Germinal center (tissue), 1 donor: Measurements from ENCODE around the gene BEST3.

Experiments used
- DNase-seq: peaks from one replicate; pipeline ENCODE4 v3.0.0; 2012; ENCODE audit warnings: mixed read lengths, low spot score

Gene BEST3

GRCh38 chr12:69698769-69699540 lies at the start of gene BEST3:
Gene BEST3, minus strand, starts transcription at chr12:69699303. Its CDS starts 1,505 bp downstream, at chr12:69697798.
- no peak for DNase-seq

DNA sequence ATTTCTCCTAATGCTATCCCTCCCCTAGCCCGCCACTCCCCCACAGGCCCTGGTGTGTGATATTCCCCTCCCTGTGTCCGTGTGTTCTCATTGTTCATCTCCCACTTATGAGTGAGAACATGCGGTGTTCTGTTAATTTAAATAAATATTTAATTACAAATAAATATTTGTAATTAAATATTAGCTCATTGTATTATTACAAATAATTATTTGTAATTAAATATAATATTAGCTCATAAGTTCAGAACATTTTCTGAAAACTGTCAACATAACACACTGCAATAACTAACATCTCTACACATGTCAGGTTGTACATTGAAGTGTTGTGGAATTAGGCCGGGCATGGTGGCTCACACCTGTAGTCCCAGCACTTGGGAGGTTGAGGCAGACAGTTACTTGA lies 45.0 kb upstream of the BEST3 start:
- DNase-seq, result no peak

GRCh38 chr12:69739287-69740191 lies 40.4 kb upstream of the BEST3 start:
- DNase-seq, result peak; percentile 45

DNA sequence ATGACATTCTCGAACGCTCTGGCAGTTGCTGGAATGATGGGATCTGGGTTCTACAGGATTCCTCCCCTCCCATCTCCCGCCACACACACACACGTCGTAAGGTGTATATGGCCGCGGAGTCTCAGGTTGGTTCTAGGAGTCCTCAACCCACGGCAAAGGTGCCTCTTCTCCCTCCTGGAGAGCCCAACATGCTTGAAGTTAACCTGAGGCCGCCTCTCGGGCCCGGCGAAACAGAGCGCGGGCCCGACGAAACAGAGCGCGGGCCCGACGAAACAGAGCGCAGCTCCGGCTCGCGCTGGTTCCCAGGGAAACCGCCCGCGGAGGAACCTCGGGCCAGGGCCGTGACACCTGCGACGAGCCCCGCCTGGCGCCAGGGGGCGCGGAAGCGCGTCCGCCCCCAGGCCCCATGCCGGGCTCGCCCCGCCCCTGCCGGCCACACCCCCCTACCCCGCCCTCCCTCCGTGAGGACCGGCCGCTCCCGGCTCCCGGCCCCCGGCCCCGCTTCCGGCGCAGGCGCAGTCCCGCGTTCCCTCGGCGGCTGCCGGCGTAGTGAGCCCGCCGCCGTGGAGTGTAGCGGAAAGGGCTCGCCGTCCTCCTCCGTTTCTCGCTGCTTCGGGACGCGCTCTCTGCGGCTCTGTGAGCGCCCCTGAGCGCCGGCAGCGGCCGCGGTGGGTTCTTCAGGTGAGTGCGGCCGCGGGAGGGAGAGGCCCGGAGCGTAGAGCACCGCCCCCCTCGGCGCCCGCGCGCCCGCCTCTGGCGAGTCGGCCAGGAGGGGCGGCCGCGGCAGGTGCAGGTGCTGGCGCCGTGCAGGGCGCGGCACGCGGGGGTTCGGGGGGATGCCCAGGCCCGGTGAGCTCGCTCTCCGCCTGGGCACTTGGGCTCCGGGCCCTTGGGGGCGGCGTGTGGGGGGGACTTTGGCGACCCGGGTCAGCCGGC lies 39.5 kb upstream of the BEST3 start, which contains the start of gene RAB3IP:
TSS of gene RAB3IP (plus strand) at position 510 of the 936 bp plus-strand sequence. CDS start 16,549 bp downstream, outside the sequence.
- DNase-seq, result peak; percentile 98

- no peak for DNase-seq
These were observed 34.5 kb upstream of the BEST3 start for GRCh38 chr12:69733638-69734037.

- no peak for DNase-seq
These were observed 33.0 kb upstream of the BEST3 start for GRCh38 chr12:69732088-69732487.

- DNase-seq, result no peak
These were observed 27.8 kb upstream of the BEST3 start for GRCh38 chr12:69726922-69727321.

DNA sequence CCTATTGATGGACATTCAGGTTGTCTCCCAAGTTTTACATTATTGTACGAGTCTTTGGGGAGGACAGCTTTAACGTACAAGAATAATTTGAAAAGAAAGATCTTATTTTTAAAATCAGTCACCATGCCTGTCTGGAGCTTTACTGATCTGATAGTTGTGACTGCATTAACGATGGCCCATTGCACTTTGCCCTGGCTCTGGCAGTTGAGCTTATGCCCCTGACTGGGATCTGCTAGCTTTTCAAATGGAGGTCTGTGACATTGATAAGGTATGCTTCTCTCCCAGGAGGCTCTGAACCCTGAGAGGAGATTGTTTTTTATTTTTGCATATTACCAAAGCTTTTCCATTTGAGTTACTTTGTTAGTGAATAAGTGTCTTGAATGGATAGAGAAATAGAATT lies 21.6 kb upstream of the BEST3 start:
- DNase-seq, result no peak

DNA sequence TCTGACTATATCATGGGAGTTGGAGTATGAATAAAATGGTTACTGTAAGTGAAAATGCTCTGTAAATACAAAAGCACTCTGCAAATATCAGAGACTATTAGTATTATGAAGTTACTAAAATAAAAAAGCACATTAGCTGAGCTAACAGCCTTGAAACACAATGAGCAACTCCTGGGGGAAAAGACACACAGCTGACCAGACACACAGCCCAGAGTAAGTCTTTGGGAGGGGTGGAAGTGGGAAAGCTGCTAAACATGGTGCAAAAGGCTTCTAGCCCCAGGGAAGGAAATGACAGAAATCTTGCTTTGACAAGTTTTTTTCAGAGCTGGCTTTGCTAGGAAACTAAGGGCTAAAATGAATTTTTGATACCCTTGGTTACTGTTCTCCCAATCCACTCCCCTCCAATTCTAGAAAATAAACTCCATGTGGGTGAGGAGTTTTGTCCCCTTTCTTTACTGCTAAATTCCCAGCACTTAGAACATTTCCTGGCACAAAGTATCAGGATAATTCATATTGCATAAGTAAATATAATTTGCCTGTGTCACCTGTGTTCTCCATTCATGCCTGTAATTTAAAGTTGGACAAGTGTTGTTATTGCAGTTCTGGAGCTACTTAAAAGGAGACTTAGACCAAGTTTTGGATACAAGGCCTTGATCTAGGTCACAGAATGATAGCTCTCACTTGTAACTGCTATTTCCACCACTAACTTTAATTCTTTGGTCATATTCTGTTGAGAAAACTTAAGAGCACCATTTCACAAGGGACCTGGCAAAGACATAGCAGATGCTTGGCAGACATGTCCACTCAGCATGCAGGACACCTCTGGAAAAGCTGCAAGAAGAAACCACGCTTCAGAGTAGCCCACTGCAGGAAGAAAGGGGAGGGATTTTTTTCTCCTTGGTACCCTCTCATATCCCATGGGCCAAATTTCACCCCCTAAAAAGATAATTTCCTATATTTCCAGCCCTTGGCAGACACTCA lies 20.5 kb upstream of the BEST3 start:
- DNase-seq, result no peak

GRCh38 chr12:69714542-69714941 lies 15.4 kb upstream of the BEST3 start:
- DNase-seq, result no peak

GRCh38 chr12:69712826-69713225 lies 13.7 kb upstream of the BEST3 start:
- DNase-seq, result no peak

GRCh38 chr12:69708649-69709048 lies 9.5 kb upstream of the BEST3 start:
- DNase-seq, result no peak

GRCh38 chr12:69704357-69704756 lies 5.3 kb upstream of the BEST3 start:
- no peak for DNase-seq

GRCh38 chr12:69703146-69703642 lies 4.1 kb upstream of the BEST3 start:
- no peak for DNase-seq

DNA sequence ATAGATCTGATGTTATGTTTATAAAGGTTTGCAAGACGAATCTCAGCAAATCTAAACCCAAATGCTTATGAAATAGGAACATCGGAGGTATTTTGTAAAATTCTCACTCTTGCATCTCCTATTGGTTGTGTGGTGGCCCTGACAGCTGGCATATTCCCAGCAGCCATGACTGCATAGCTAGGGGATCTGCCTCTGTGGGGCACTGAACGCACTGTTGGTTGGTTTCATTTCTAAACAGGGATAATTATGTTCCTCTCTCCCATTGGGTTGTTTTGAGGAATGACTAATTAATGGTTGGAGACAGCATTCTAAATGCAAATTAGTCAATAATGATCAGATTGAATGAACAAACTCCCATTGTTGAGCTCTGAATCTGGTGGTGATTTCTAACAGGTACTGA lies 2.7 kb upstream of the BEST3 start:
- no peak for DNase-seq

DNA sequence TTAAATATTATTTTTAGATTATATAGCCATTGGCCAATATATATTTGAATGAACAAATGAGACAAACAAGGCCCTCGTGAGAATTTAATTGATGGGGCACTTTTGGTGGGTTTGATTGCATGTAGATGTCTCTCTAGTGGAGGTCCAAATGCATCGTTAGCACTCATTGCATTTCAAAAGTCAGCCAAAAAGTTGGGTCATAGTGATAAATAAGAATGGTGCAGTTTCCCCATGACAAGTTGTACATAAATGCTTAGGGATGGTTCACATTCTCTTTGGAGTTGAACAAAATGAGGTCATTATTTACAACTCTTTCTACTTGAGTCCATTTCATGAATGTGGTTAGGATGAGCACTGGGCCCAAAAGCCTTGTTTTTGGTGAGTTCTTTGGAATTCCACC lies 1.0 kb downstream of the BEST3 start:
- no peak for DNase-seq

GRCh38 chr12:69694123-69694522 lies 5.0 kb downstream of the BEST3 start:
- no peak for DNase-seq

GRCh38 chr12:69689638-69690037 lies 9.5 kb downstream of the BEST3 start:
- DNase-seq, result no peak

GRCh38 chr12:69688471-69689427 lies 10.4 kb downstream of the BEST3 start:
- no peak for DNase-seq
